MCF 10A (cell line): ENCODE data around the gene HNRNPM. TPM values are rescaled to one million over a fixed set of nuclear protein-coding genes. Genes with fewer than 3 reads are reported as not detected.

Experiments
- BruUV-seq: library from RNA; stranded (reverse); fragments of 400-500 nt; replicated peaks from 2 replicates; lab custom pipeline; 2021; lab: Mats Ljungman, UMichigan
- CTCF ChIA-PET: fragments of 300-600 bp; sonication (Branson Sonifier 250); formaldehyde crosslinking; extraction: SDS; loops from one replicate; lab custom pipeline; 2021; ENCODE audit warnings: antibody characterized with exemption, inconsistent platforms; lab: Yijun Ruan, JAX
- POLR2A ChIA-PET: fragments of 300-600, 350-650 bp; sonication (Branson Sonifier 250); formaldehyde crosslinking; extraction: SDS; loops from one replicate; lab custom pipeline; 2020; ENCODE audit warnings: antibody characterized with exemption, inconsistent platforms; lab: Yijun Ruan, JAX
- DNase-seq: peaks from one replicate; pipeline ENCODE4 v3.0.0-alpha.2; 2018; ENCODE audit not compliant: unreplicated experiment
- H3K27ac Mint-ChIP-seq: one replicate; pipeline ENCODE4 v1.8.0; 2022; ENCODE audit warnings: mild to moderate bottlenecking, low read depth, mixed read lengths; ENCODE audit not compliant: unreplicated experiment
- H3K27me3 Mint-ChIP-seq: one replicate; pipeline ENCODE4 v1.8.0; 2022; ENCODE audit warnings: mixed read lengths; ENCODE audit not compliant: insufficient read depth, unreplicated experiment
- H3K36me3 Mint-ChIP-seq: one replicate; pipeline ENCODE4 v1.8.0; 2022; ENCODE audit warnings: mild to moderate bottlenecking, moderate library complexity, mixed read lengths; ENCODE audit not compliant: insufficient read depth, unreplicated experiment
- H3K4me1 Mint-ChIP-seq: one replicate; pipeline ENCODE4 v1.8.0; 2022; ENCODE audit warnings: mixed read lengths; ENCODE audit not compliant: insufficient read depth, unreplicated experiment
- H3K4me3 Mint-ChIP-seq: one replicate; pipeline ENCODE4 v1.8.0; 2022; ENCODE audit warnings: mild to moderate bottlenecking, moderate library complexity, mixed read lengths; ENCODE audit not compliant: unreplicated experiment
- H3K9me3 Mint-ChIP-seq: one replicate; pipeline ENCODE4 v1.8.0; 2022; ENCODE audit warnings: mixed read lengths; ENCODE audit not compliant: unreplicated experiment
- CTCF ChIP-seq: fragments of 200-600 bp; IDR thresholded peaks from one replicate; pipeline ENCODE4 v1.8.0; 2022; ENCODE audit warnings: antibody characterized with exemption, mild to moderate bottlenecking; ENCODE audit not compliant: unreplicated experiment
- intact Hi-C: fragments of 100-400 bp; cut with micrococcal nuclease; formaldehyde crosslinking; loops from 2 replicates; pipeline ENCODE4 v1.14.1; 2022
- total RNA-seq: library from RNA; stranded (reverse); gene quantifications from 2 replicates; pipeline ENCODE4 v1.2.3, GENCODE V29; 2022

The HNRNPM gene
- total RNA-seq, 1 experiment from 2014 or later = 161 TPM

- Mint-ChIP-seq H3K27me3 (no peaks in the 10 kb centered on the region), H3K9me3 (no peaks in the 10 kb centered on the region), H3K4me3 (no peak overlapping the region), H3K36me3 (peaks cover 23% of the 10 kb centered on the region), H3K27ac (peak overlapping the region; percentile 81), H3K4me1 (peaks cover 30% of the 10 kb centered on the region)
- DNase-seq = peak; percentile 68
- no TSS peak for BruUV-seq
- peak; percentile 65 for TF ChIP-seq CTCF
- POLR2A ChIA-PET = interaction anchor here (1.0 kb wide), 1 partner anchor 42 kb away, joined by 6 read pairs; no protein-coding TSS in a partner anchor
- CTCF ChIA-PET = interaction anchor here (0.6 to 7.0 kb wide), 8 partner anchors 24 to 186 kb away, joined by 3 to 72 read pairs (median 4); partner anchors contain the start of gene ANGPTL4
- intact Hi-C loops = loop anchor here (1.0 kb wide), 1 partner anchor 41 kb away; no protein-coding TSS in a partner anchor
Measured at GRCh38 chr19:8396563-8397203, 48.1 kb upstream of the HNRNPM start.

DNA sequence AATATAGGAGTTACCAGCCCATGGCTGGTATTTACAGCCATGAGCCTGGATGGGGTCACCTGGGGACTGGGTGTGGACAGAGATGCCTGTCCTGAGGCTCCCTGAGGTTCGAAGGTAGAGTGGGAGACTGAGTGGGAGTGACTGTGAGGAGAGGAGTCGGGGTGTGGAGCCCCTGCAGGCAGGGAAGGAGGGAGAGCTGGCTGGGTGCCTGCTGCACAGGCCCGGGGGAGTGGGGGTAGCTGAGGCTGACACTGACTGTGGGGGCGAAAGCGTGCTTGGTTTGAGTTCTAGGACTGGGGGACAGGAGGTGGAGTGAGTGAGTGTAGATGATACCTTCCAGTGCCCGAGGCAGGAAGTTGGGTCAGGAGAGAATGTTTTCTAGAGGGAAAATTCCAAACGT, 47.5 kb upstream of the HNRNPM start:
- DNase-seq = no peak
- no TSS peak for BruUV-seq
- Mint-ChIP-seq H3K9me3 (no peaks in the 10 kb centered on the region), H3K27me3 (no peaks in the 10 kb centered on the region), H3K27ac (peak overlapping the region; percentile 81), H3K4me3 (peak overlapping the region; percentile 4), H3K4me1 (peaks cover 30% of the 10 kb centered on the region), H3K36me3 (peaks cover 26% of the 10 kb centered on the region)
- intact Hi-C loops = no loop called here
- POLR2A ChIA-PET = no interaction called here
- no peak for TF ChIP-seq CTCF
- CTCF ChIA-PET = interaction anchor here (0.6 to 3.7 kb wide), 8 partner anchors 15 to 93 kb away, joined by 3 to 64 read pairs (median 4); partner anchors contain the start of gene ANGPTL4

- no peak for TF ChIP-seq CTCF
- intact Hi-C loops = no loop called here
- DNase-seq = no peak
- BruUV-seq = no TSS peak
- Mint-ChIP-seq H3K36me3 (peaks cover 25% of the 10 kb centered on the region), H3K9me3 (no peaks in the 10 kb centered on the region), H3K4me3 (no peak overlapping the region), H3K27ac (peak overlapping the region; percentile 81), H3K27me3 (no peaks in the 10 kb centered on the region), H3K4me1 (peaks cover 29% of the 10 kb centered on the region)
- CTCF ChIA-PET = interaction anchor here (1.3 to 3.7 kb wide), 7 partner anchors 14 to 78 kb away, joined by 3 to 64 read pairs (median 5); no protein-coding TSS in a partner anchor
- POLR2A ChIA-PET = interaction anchor here (1.2 kb wide), 1 partner anchor 36 kb away, joined by 3 read pairs; no protein-coding TSS in a partner anchor
Measured at GRCh38 chr19:8397746-8398310, 46.9 kb upstream of the HNRNPM start.

- ChIA-PET POLR2A (interaction anchor here (1.2 kb wide), 1 partner anchor 37 kb away, joined by 3 read pairs; no protein-coding TSS in a partner anchor), CTCF (interaction anchor here (0.6 to 3.7 kb wide), 9 partner anchors 14 to 78 kb away, joined by 3 to 64 read pairs (median 4); no protein-coding TSS in a partner anchor)
- no peak overlapping the region for H3K27ac Mint-ChIP-seq
- no peak overlapping the region for H3K4me3 Mint-ChIP-seq
- H3K27me3 Mint-ChIP-seq = no peaks in the 10 kb centered on the region
- H3K36me3 Mint-ChIP-seq = peaks cover 19% of the 10 kb centered on the region
- no peak for DNase-seq
- H3K9me3 Mint-ChIP-seq = no peaks in the 10 kb centered on the region
- intact Hi-C loops = no loop called here
- no peak for TF ChIP-seq CTCF
- H3K4me1 Mint-ChIP-seq = peaks cover 24% of the 10 kb centered on the region
- no TSS peak for BruUV-seq
Measured at GRCh38 chr19:8398311-8398771, 46.4 kb upstream of the HNRNPM start.
